IMR-90 (cell line): Measurements from ENCODE around the gene TRAPPC8. TPM values are rescaled to one million over a fixed set of nuclear protein-coding genes. Genes with fewer than 3 reads are reported as not detected.

Experiments used
- ATAC-seq: fragments of 200-7000 bp; cut with Tn5 transposase; 2 replicates; pipeline ENCODE4 v1.9.1; 2020; ENCODE audit warnings: low read depth, mild to moderate bottlenecking, moderate library complexity
- Bru-seq: library from RNA; stranded (reverse); fragments of 400-500 nt; gene quantifications from one replicate; lab custom pipeline; 2021; lab: Mats Ljungman, UMichigan
- BruChase-seq, 2 experiments: library from RNA; stranded (reverse); fragments of 400-500 nt; gene quantifications; one replicate each; lab custom pipeline; 2021; lab: Mats Ljungman, UMichigan
- BruUV-seq: library from RNA; stranded (reverse); fragments of 400-500 nt; replicated peaks from 2 replicates; lab custom pipeline; 2021; lab: Mats Ljungman, UMichigan
- CTCF ChIA-PET: fragments of 300-600 bp; formaldehyde crosslinking; extraction: SDS; loops from one replicate; lab custom pipeline; 2021; ENCODE audit warnings: antibody characterized with exemption; lab: Yijun Ruan, JAX
- POLR2A ChIA-PET: fragments of 300-600 bp; sonication (Branson Sonifier 250); formaldehyde crosslinking; loops from one replicate; lab custom pipeline; 2022; ENCODE audit warnings: antibody characterized with exemption; ENCODE audit not compliant: unreplicated experiment; lab: Charles Lee
- DNase-seq: peaks from one replicate; pipeline ENCODE4 v3.0.0; 2013
- H2AFZ ChIP-seq: replicated peaks from 2 replicates; pipeline ENCODE3; 2013; ENCODE audit warnings: low read length, mild to moderate bottlenecking; ENCODE audit not compliant: poor library complexity
- H2AK5ac ChIP-seq: 2 replicates; pipeline ENCODE4 v1.6.1; 2013; ENCODE audit warnings: low read depth, low read length, inconsistent platforms
- H2AK9ac ChIP-seq: replicated peaks from 2 replicates; pipeline ENCODE3; 2013; ENCODE audit warnings: mild to moderate bottlenecking, low read depth, low read length, moderate library complexity; ENCODE audit not compliant: poor library complexity
- H2BK120ac ChIP-seq: 2 replicates; pipeline ENCODE4 v1.6.1; 2013; ENCODE audit warnings: low read depth, low read length, inconsistent platforms
- H2BK15ac ChIP-seq: 3 replicates; pipeline ENCODE4 v1.6.1; 2013; ENCODE audit warnings: low read depth, low read length, inconsistent platforms
- H2BK20ac ChIP-seq: 2 replicates; pipeline ENCODE4 v1.6.1; 2013; ENCODE audit warnings: low read depth, mild to moderate bottlenecking, inconsistent platforms, low read length, moderate library complexity
- H2BK5ac ChIP-seq: 2 replicates; pipeline ENCODE4 v1.6.1; 2013; ENCODE audit warnings: mild to moderate bottlenecking, low read depth, low read length, inconsistent platforms; ENCODE audit not compliant: poor library complexity, severe bottlenecking
- H3K14ac ChIP-seq: replicated peaks from 2 replicates; pipeline ENCODE4 v1.6.1; 2013; ENCODE audit warnings: low read depth, low read length, inconsistent platforms
- H3K18ac ChIP-seq: 2 replicates; pipeline ENCODE4 v1.6.1; 2013; ENCODE audit warnings: low read depth, low read length, control low read depth
- H3K23ac ChIP-seq: 2 replicates; pipeline ENCODE4 v1.6.1; 2013; ENCODE audit warnings: low read depth, low read length, inconsistent platforms
- H3K27ac ChIP-seq: 2 replicates; pipeline ENCODE4 v1.5.1; 2013; ENCODE audit warnings: mild to moderate bottlenecking, control low read depth, low read length; ENCODE audit not compliant: insufficient read depth
- H3K27me3 ChIP-seq: 2 replicates; pipeline ENCODE4 v1.6.1; 2013; ENCODE audit warnings: low read length; ENCODE audit not compliant: control insufficient read depth, insufficient read depth
- H3K36me3 ChIP-seq: 2 replicates; pipeline ENCODE4 v1.6.1; 2013; ENCODE audit warnings: low read length, mixed read lengths; ENCODE audit not compliant: control insufficient read depth, insufficient read depth
- H3K4ac ChIP-seq: 2 replicates; pipeline ENCODE4 v1.6.1; 2013; ENCODE audit warnings: low read depth, low read length, inconsistent platforms
- H3K4me1 ChIP-seq: 2 replicates; pipeline ENCODE4 v1.6.1; 2013; ENCODE audit warnings: low read length, mixed read lengths; ENCODE audit not compliant: control insufficient read depth, insufficient read depth
- H3K4me2 ChIP-seq: 2 replicates; pipeline ENCODE4 v1.6.1; 2013; ENCODE audit warnings: low read depth, mild to moderate bottlenecking, control low read depth, low read length, moderate library complexity
- H3K4me3 ChIP-seq: 2 replicates; pipeline ENCODE4 v1.5.1; 2013; ENCODE audit warnings: low read depth, mild to moderate bottlenecking, control low read depth, low read length, moderate library complexity; ENCODE audit not compliant: insufficient read depth
- H3K56ac ChIP-seq: 2 replicates; pipeline ENCODE4 v1.6.1; 2013; ENCODE audit warnings: low read length, inconsistent platforms; ENCODE audit not compliant: insufficient read depth; ENCODE audit errors: extremely low read depth
- H3K79me1 ChIP-seq, 2 experiments: 2 replicates each; pipeline ENCODE4 v1.6.1; 2013; ENCODE audit warnings: low read length in 2 of 2, inconsistent platforms in 1 of 2, low read depth in 1 of 2
- H3K9ac ChIP-seq: 2 replicates; pipeline ENCODE4 v1.6.1; 2013; ENCODE audit warnings: low read depth, low read length, control low read depth
- H3K9me1 ChIP-seq: 2 replicates; pipeline ENCODE4 v1.6.1; 2013; ENCODE audit warnings: low read length, inconsistent platforms; ENCODE audit not compliant: insufficient read depth
- H3K9me3 ChIP-seq: 2 replicates; pipeline ENCODE4 v1.6.1; 2013; ENCODE audit warnings: low read length; ENCODE audit not compliant: control insufficient read depth, insufficient read depth
- H4K20me1 ChIP-seq: 2 replicates; pipeline ENCODE4 v1.6.1; 2013; ENCODE audit warnings: low read length, inconsistent platforms; ENCODE audit not compliant: insufficient read depth
- H4K5ac ChIP-seq: 2 replicates; pipeline ENCODE4 v1.6.1; 2013; ENCODE audit warnings: mild to moderate bottlenecking, low read depth, low read length, control low read depth
- H4K8ac ChIP-seq, 2 experiments: 2 replicates each; pipeline ENCODE4 v1.6.1; 2013; ENCODE audit warnings: low read depth in 2 of 2, low read length in 2 of 2, control low read depth in 1 of 2, inconsistent platforms in 1 of 2
- H4K91ac ChIP-seq: 2 replicates; pipeline ENCODE4 v1.6.1; 2013; ENCODE audit warnings: low read depth, low read length, inconsistent platforms; ENCODE audit not compliant: insufficient read depth
- BHLHE40 ChIP-seq: fragments of 150-350 bp; IDR thresholded peaks from 2 replicates; pipeline ENCODE4 v1.6.1; 2016; ENCODE audit warnings: mild to moderate bottlenecking, low read depth, low read length
- CHD1 ChIP-seq: IDR thresholded peaks from 2 replicates; pipeline ENCODE4 v1.6.1; 2012; ENCODE audit warnings: low read depth, low read length, improper control_type of control experiment
- CTCF ChIP-seq: conservative IDR thresholded peaks from 2 replicates; pipeline ENCODE4 v1.5.1; 2012; ENCODE audit warnings: mild to moderate bottlenecking, low read depth, low read length, improper control_type of control experiment
- MAFK ChIP-seq: IDR thresholded peaks from 2 replicates; pipeline ENCODE4 v1.6.1; 2012; ENCODE audit warnings: low read depth, low read length, improper control_type of control experiment
- MAZ ChIP-seq: IDR thresholded peaks from 2 replicates; pipeline ENCODE4 v1.6.1; 2012; ENCODE audit warnings: low read depth, mild to moderate bottlenecking, low read length, improper control_type of control experiment, moderate library complexity, borderline replicate concordance
- NFE2L2 ChIP-seq: fragments of 150-350 bp; IDR thresholded peaks from 2 replicates; pipeline ENCODE4 v1.6.1; 2016; ENCODE audit warnings: low read depth, mild to moderate bottlenecking, low read length
- POLR2A ChIP-seq: IDR thresholded peaks from 2 replicates; pipeline ENCODE4 v1.6.1; 2012; ENCODE audit warnings: mild to moderate bottlenecking, low read depth, low read length
- RAD21 ChIP-seq: IDR thresholded peaks from 2 replicates; pipeline ENCODE4 v1.6.1; 2012; ENCODE audit warnings: low read length, improper control_type of control experiment
- WGBS, 2 experiments: methylation state at CpG; one replicate each; pipeline versions ENCODE4 v1.1.5 to v1.1.7; 2013; ENCODE audit warnings: missing lambda C conversion rate in 2 of 2; ENCODE audit not compliant: insufficient read length in 1 of 2; ENCODE audit errors: extremely low coverage in 2 of 2; 5-methylcytosine and 5-hydroxymethylcytosine counted together
- dilution Hi-C: fragments of 300-500 bp; cut with HindIII; formaldehyde crosslinking; loops from one replicate; pipeline ENCODE4 v1.14.3; 2018; ENCODE audit warnings: low sequenced_read_pairs; ENCODE audit not compliant: unreplicated experiment
- in situ Hi-C: fragments of 300-500 bp; cut with MboI; formaldehyde crosslinking; loops from 3 replicates; pipeline ENCODE4 v1.14.3; 2019; ENCODE audit warnings: low sequenced_read_pairs, inconsistent platforms, mixed read lengths
- intact Hi-C: fragments of 100-400 bp; cut with micrococcal nuclease; formaldehyde crosslinking; loops from 2 replicates; pipeline ENCODE4 v1.10.0; 2022
- long read RNA-seq: library from polyadenylated mRNA; unstranded; transcript quantifications from one replicate; pipeline ENCODE4 v2.0.0, GENCODE V29; 2021; ENCODE audit not compliant: unreplicated experiment
- polyA plus RNA-seq, 3 experiments: library from polyadenylated mRNA; depleted of rRNA; stranded (reverse); fragments of >200 nt; gene quantifications; 2 replicates each; pipeline ENCODE4 v1.2.3, GENCODE V29; 2012; ENCODE audit warnings: low replicate concordance in 1 of 3
- total RNA-seq: library from RNA; depleted of rRNA; stranded (reverse); fragments of >200 nt; gene quantifications from 2 replicates; pipeline ENCODE4 v1.2.3, GENCODE V29; 2012; rRNA removed
- TF ChIP-seq, protein P1 (sequence below): fragments of 150-350 bp; IDR thresholded peaks from 2 replicates; pipeline ENCODE4 v1.6.1; 2016; ENCODE audit warnings: low read depth, mild to moderate bottlenecking, low read length, moderate library complexity, borderline replicate concordance
- TF ChIP-seq, protein P2 (sequence below): fragments of 150-350 bp; IDR thresholded peaks from 2 replicates; pipeline ENCODE4 v1.6.1; 2017; ENCODE audit warnings: mild to moderate bottlenecking, antibody characterized with exemption, low read length, low read depth

TRAPPC8 gene
- total RNA-seq (50.0 and 54.3 TPM in 2 replicates), polyA plus RNA-seq (2012; rRNA removed) (17.7 and 21.8 TPM in 2 replicates), Bru-seq, nascent RNA (percentile 83 among the genes with signal in this experiment), BruChase-seq, experiment 1, labeled RNA remaining after a 6-hour chase (percentile 86 among the genes with signal in this experiment), BruChase-seq, experiment 2, labeled RNA remaining after a 2-hour chase (percentile 86 among the genes with signal in this experiment)
- polyA plus RNA-seq (2012; cell fraction: cytosol; rRNA removed) = 6.2 and 8.9 TPM in 2 replicates
- polyA plus RNA-seq (2012; cell fraction: nucleus; rRNA removed; ENCODE audit: low replicate concordance) = 10.7 and 48.5 TPM in 2 replicates
- long read RNA-seq, full-length matches to known transcripts = 13 of 23 reads
- long read RNA-seq, partial matches to known transcripts = 1 of 23 reads
- long read RNA-seq, other reads (novel, unspliced or antisense) = 9 of 23 reads

DNA sequence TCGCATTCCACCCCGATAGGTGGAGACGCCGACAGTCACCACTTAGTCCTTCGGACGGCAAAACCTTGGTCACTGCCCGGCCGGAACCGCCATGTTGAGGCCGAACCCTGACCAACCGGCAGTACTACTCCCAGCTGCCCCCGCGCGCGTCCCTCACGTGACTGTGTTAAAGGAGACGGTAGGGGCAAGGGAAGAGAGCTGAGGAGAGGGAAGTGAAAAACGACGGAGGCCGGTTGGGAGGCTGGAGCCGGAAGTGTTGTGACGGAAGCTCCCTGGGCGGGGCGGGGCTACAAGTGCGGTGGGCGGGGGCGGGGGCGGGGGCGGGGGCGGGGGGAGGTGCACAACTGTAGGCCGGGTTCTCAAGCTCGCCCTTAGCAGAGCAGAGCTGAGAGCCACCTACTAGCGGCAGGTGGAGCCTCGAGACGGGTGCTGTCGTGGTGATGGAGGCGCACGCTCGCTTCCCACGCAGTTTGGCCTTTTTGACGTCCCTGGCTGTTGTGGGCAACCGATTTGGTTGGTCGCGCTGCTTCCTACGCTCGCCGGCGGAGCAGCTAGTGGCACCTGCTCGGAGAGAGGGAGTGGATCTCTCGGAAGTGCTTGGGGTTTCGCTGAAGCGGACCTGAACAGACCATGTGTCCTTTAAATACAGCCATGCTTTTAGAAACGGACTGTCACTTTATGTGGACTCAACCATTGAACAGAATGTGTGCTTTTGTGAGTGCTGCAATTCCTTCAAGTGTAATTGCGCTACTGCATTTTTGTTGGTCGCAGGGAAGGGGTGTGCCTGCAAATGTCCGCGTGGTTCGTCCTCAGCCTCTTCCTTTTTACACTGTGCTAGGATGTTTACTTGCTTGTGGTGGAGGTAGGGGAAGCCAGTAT, at the start of gene TRAPPC8:
Gene TRAPPC8, minus strand, starts transcription at position 130 of the 879 bp plus-strand sequence. CDS start 364 bp downstream, outside the sequence.
- H2BK5ac ChIP-seq = peak within 1 kb of the TSS; percentile 42
- no peaks in the 10 kb centered on the region for H3K4me1 ChIP-seq
- H2BK15ac ChIP-seq = no peak within 1 kb of the TSS
- peak within 1 kb of the TSS; percentile 91 for H2AK9ac ChIP-seq
- peak within 1 kb of the TSS; percentile 81 for H3K9ac ChIP-seq
- H2BK120ac ChIP-seq = no peak within 1 kb of the TSS
- peak within 1 kb of the TSS; percentile 89 for H3K4me3 ChIP-seq
- ChIA-PET CTCF (interaction anchor here (1.0 kb wide), 1 partner anchor 105 kb away, joined by 3 read pairs; no protein-coding TSS in a partner anchor), POLR2A (interaction anchor here (0.5 to 0.8 kb wide), 2 partner anchors 29 to 638 kb away, joined by 3 to 8 read pairs; no protein-coding TSS in a partner anchor)
- peak within 1 kb of the TSS; percentile 71 for H4K91ac ChIP-seq
- peak; percentile 98 for DNase-seq
- H3K27ac ChIP-seq = peak within 1 kb of the TSS; percentile 86
- BruUV-seq = no TSS peak
- in situ Hi-C loops (no loop called here), dilution Hi-C loops (no loop called here), intact Hi-C loops (loop anchor here (5.0 kb wide), 1 partner anchor 149 kb away; the partner anchor contains the start of gene RNF138)
- peak; percentile 95 for ATAC-seq
- H3K14ac ChIP-seq = peak within 1 kb of the TSS; percentile 76
- H3K23ac ChIP-seq = peak within 1 kb of the TSS; percentile 84
- peak within 1 kb of the TSS; percentile 93 for H2AFZ ChIP-seq
- H3K27me3 ChIP-seq = no peaks in the 10 kb centered on the region
- H2BK20ac ChIP-seq = no peak within 1 kb of the TSS
- H3K18ac ChIP-seq = no peak within 1 kb of the TSS; the same call in 1 of the 2 replicates
- H3K4ac ChIP-seq = peak within 1 kb of the TSS; percentile 83
- H4K20me1 ChIP-seq = peaks cover 10% of the 10 kb centered on the region; the same call in 1 of the 2 replicates
- H3K4me2 ChIP-seq = peak within 1 kb of the TSS; percentile 92
- H4K5ac ChIP-seq = peak within 1 kb of the TSS; percentile 51
- peak within 1 kb of the TSS; percentile 54 for H2AK5ac ChIP-seq
- peak within 1 kb of the TSS; percentile 70 to 87 for H4K8ac ChIP-seq
- no peaks in the 10 kb centered on the region for H3K9me3 ChIP-seq
- 0% methylated on average over 5 of the region's 58 CpGs; no CpG with 5 or more reads in 1 of the 2 experiments for WGBS, 2 experiments
- H3K36me3 ChIP-seq = no peaks in the 10 kb centered on the region
- H3K79me1 ChIP-seq = peaks cover 11 to 15% of the 10 kb centered on the region in 2 experiments; a peak in 3 of 4 replicates
- H3K9me1 ChIP-seq = peaks cover 9% of the 10 kb centered on the region; the same call in 1 of the 2 replicates
- peak within 1 kb of the TSS; percentile 75 for H3K56ac ChIP-seq
- TF ChIP-seq, protein P1, sequence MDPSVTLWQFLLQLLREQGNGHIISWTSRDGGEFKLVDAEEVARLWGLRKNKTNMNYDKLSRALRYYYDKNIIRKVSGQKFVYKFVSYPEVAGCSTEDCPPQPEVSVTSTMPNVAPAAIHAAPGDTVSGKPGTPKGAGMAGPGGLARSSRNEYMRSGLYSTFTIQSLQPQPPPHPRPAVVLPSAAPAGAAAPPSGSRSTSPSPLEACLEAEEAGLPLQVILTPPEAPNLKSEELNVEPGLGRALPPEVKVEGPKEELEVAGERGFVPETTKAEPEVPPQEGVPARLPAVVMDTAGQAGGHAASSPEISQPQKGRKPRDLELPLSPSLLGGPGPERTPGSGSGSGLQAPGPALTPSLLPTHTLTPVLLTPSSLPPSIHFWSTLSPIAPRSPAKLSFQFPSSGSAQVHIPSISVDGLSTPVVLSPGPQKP = no peak
- TF ChIP-seq MAFK = no peak
- no peak for TF ChIP-seq RAD21
- TF ChIP-seq BHLHE40 = peak; percentile 95
- peak; percentile 93 for TF ChIP-seq MAZ
- TF ChIP-seq, protein P2, sequence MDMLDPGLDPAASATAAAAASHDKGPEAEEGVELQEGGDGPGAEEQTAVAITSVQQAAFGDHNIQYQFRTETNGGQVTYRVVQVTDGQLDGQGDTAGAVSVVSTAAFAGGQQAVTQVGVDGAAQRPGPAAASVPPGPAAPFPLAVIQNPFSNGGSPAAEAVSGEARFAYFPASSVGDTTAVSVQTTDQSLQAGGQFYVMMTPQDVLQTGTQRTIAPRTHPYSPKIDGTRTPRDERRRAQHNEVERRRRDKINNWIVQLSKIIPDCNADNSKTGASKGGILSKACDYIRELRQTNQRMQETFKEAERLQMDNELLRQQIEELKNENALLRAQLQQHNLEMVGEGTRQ = peak; percentile 99
- no peak for TF ChIP-seq NFE2L2
- TF ChIP-seq CHD1 = no peak
- no peak for TF ChIP-seq CTCF
- peak; percentile 89 for TF ChIP-seq POLR2A
